ENCODE results near the gene LLCFC1. TPM values are rescaled to one million over a fixed set of nuclear protein-coding genes. Genes with fewer than 3 reads are reported as not detected.

The LLCFC1 gene
- total RNA-seq, 1 experiment from 2014 or later = not detected

DNA sequence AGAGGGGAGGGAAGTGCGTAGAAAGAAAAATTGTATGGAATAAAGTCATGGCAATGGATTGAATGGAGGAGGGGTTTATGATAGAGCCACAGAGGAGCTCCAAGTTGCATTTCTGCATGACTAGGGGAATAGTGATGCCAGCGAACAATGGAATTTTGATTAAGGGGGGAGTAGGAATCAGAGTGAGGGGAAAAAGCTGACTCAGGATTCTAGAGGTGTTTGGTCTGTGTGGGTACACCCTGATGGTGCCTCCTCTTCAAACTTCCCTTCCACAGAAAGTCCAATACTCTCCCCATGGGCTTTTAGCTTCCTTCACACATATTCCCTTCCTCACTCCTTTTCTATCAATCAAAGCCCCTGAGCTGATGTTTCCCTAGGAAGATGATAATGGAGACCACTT lies 24.7 kb downstream of the LLCFC1 start:
- no peak for DNase-seq (ENCODE audit: low spot score)
- CTCF ChIA-PET = no interaction called here
- Histone ChIP-seq H3K4me3 (ENCODE audit: low read depth, low read length, poor library complexity, severe bottlenecking) (no peak overlapping the region), H3K4me1 (ENCODE audit: insufficient read depth, low read length, poor library complexity, severe bottlenecking) (no peaks in the 10 kb centered on the region), H3K27me3 (replicated peaks; ENCODE audit: insufficient read depth, low read depth, low read length, poor library complexity) (peaks cover 2% of the 10 kb centered on the region), H3K27ac (ENCODE audit: low read depth, low read length, poor library complexity, severe bottlenecking) (no peak overlapping the region), H3K36me3 (ENCODE audit: insufficient read depth, low read length, poor library complexity, severe bottlenecking) (no peaks in the 10 kb centered on the region), H3K9me3 (ENCODE audit: low read depth, low read length, poor library complexity, severe bottlenecking) (no peaks in the 10 kb centered on the region)
- POLR2A ChIA-PET (ENCODE audit: low non-redundant PET) = no interaction called here
- no TSS peak for BruUV-seq (replicated peaks)
- TF ChIP-seq CTCF (conservative IDR thresholded peaks at IDR 0.05; ENCODE audit: low read depth, low read length) (no peak), EZH2 (IDR thresholded peaks at IDR 0.05; ENCODE audit: borderline replicate concordance, low read depth, low read length, poor library complexity, severe bottlenecking) (no peak)
- intact Hi-C loops (cut with micrococcal nuclease; ENCODE audit: unreplicated experiment) = no loop called here

DNA sequence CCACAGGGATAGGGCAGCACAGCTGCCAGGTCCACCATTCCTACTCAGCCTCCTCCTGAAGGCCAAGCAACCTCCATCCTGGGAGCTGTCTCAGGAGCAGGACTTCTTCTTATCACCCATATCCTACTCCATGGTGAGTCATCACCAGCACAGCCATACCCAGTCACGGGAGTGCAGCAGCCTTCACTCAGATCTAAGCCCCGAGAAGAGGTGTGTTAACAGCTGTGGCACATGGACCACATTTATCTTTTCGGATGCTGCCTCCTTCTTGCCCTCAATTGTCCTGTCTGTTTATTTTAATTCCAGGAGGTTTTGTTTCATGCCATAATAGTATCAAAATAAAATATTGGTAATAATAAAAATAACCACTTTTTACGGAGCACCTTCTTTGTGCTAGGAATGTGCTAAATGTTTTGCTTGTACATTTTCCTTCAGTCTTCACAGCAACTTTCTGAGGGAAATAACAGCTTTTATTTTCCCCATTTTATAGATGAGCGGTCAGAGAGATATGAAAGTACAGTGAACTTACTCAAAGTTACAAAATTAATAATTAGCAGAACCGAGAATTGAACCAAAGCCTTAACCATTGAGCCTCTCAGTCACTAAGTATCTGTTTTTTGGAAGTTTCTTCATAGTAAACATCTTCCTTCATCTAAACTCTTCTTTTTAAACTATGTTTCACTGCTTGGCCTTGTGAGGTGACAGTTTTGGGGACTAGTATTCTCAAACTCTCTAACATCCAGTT lies 25.4 kb downstream of the LLCFC1 start:
- no peak overlapping the region for H3K27ac ChIP-seq (ENCODE audit: low read depth, low read length, poor library complexity, severe bottlenecking)
- ChIA-PET CTCF (no interaction called here), POLR2A (ENCODE audit: low non-redundant PET) (no interaction called here)
- TF ChIP-seq EZH2 (IDR thresholded peaks at IDR 0.05; ENCODE audit: borderline replicate concordance, low read depth, low read length, poor library complexity, severe bottlenecking) = no peak
- TF ChIP-seq CTCF (conservative IDR thresholded peaks at IDR 0.05; ENCODE audit: low read depth, low read length) = no peak
- no peak overlapping the region for H3K4me3 ChIP-seq (ENCODE audit: low read depth, low read length, poor library complexity, severe bottlenecking)
- no TSS peak for BruUV-seq (replicated peaks)
- no peaks in the 10 kb centered on the region for H3K27me3 ChIP-seq (replicated peaks; ENCODE audit: insufficient read depth, low read depth, low read length, poor library complexity)
- H3K36me3 ChIP-seq (ENCODE audit: insufficient read depth, low read length, poor library complexity, severe bottlenecking) = no peaks in the 10 kb centered on the region
- no peaks in the 10 kb centered on the region for H3K4me1 ChIP-seq (ENCODE audit: insufficient read depth, low read length, poor library complexity, severe bottlenecking)
- DNase-seq (ENCODE audit: low spot score) = no peak
- intact Hi-C loops (cut with micrococcal nuclease; ENCODE audit: unreplicated experiment) = no loop called here
- H3K9me3 ChIP-seq (ENCODE audit: low read depth, low read length, poor library complexity, severe bottlenecking) = no peaks in the 10 kb centered on the region

DNA sequence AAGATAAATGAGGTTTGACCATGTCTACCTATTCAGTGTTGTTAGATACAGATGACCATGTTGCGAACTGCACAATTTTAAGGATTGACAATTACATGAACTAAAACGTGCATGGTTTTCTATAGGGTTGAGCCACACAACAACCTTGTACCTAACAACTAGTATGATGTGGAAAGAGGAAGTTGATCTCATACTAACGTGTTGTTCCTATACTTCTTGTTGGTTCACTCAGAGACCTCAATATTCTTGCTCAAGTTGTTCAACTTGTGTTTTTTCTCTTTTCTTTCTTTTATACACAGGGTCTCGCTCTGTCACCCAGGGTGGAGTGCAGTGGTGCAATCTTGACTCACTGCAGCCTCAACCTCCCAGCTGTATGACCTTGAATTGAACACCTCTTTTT lies 28.9 kb downstream of the LLCFC1 start:
- ChIA-PET CTCF (no interaction called here), POLR2A (ENCODE audit: low non-redundant PET) (no interaction called here)
- Histone ChIP-seq H3K27me3 (replicated peaks; ENCODE audit: insufficient read depth, low read depth, low read length, poor library complexity) (no peaks in the 10 kb centered on the region), H3K4me1 (ENCODE audit: insufficient read depth, low read length, poor library complexity, severe bottlenecking) (no peaks in the 10 kb centered on the region), H3K36me3 (ENCODE audit: insufficient read depth, low read length, poor library complexity, severe bottlenecking) (no peaks in the 10 kb centered on the region), H3K9me3 (ENCODE audit: low read depth, low read length, poor library complexity, severe bottlenecking) (no peaks in the 10 kb centered on the region), H3K4me3 (ENCODE audit: low read depth, low read length, poor library complexity, severe bottlenecking) (no peak overlapping the region), H3K27ac (ENCODE audit: low read depth, low read length, poor library complexity, severe bottlenecking) (no peak overlapping the region)
- no TSS peak for BruUV-seq (replicated peaks)
- TF ChIP-seq CTCF (conservative IDR thresholded peaks at IDR 0.05; ENCODE audit: low read depth, low read length) = no peak
- no peak for TF ChIP-seq EZH2 (IDR thresholded peaks at IDR 0.05; ENCODE audit: borderline replicate concordance, low read depth, low read length, poor library complexity, severe bottlenecking)
- intact Hi-C loops (cut with micrococcal nuclease; ENCODE audit: unreplicated experiment) = no loop called here
- no peak for DNase-seq (ENCODE audit: low spot score)
